Upper lobe of right lung (tissue), 1 donor: Measurements from ENCODE around the gene GATAD2B. TPM values are rescaled to one million over a fixed set of nuclear protein-coding genes. Genes with fewer than 3 reads are reported as not detected.

Source experiments
- ATAC-seq: fragments of 200-7000 bp; cut with Tn5 transposase; one replicate; pipeline ENCODE4 v1.9.1; 2020; ENCODE audit warnings: mild to moderate bottlenecking, moderate library complexity
- DNase-seq: peaks from one replicate; pipeline ENCODE4 v3.0.0-alpha.2; 2020
- H3K27ac ChIP-seq: fragments of 200-600 bp; one replicate; pipeline ENCODE4 v1.8.0; 2022
- H3K27me3 ChIP-seq: fragments of 200-600 bp; one replicate; pipeline ENCODE4 v1.8.0; 2022; ENCODE audit warnings: mild to moderate bottlenecking
- H3K36me3 ChIP-seq: fragments of 200-600 bp; one replicate; pipeline ENCODE4 v1.8.0; 2022
- H3K4me1 ChIP-seq: fragments of 200-600 bp; one replicate; pipeline ENCODE4 v1.8.0; 2022
- H3K4me3 ChIP-seq: fragments of 200-600 bp; one replicate; pipeline ENCODE4 v1.8.0; 2022; ENCODE audit warnings: mild to moderate bottlenecking
- H3K9me3 ChIP-seq: fragments of 200-600 bp; one replicate; pipeline ENCODE4 v1.8.0; 2022
- intact Hi-C: fragments of 100-400 bp; cut with DNase I; formaldehyde crosslinking; loops from one replicate; pipeline ENCODE4 v1.11.0; 2022
- total RNA-seq: library from RNA; stranded (reverse); fragmentation: NEBNext Ultra II Directional; extraction: Animal tissue kit (Norgen Biotek cat#: 25700); gene quantifications from one replicate; pipeline ENCODE4 v1.2.1, GENCODE V29; 2021
- TF ChIP-seq, protein P1 (sequence below): fragments of 200-600 bp; IDR thresholded peaks from one replicate; pipeline ENCODE4 v1.8.0; 2022; ENCODE audit warnings: antibody characterized with exemption
- donor health status: DM: no; HTN: yes; CAD: no; lungs with severe emphysema.

Gene GATAD2B
- total RNA-seq, 1 donor from 2014 or later, result 55.1 TPM

DNA sequence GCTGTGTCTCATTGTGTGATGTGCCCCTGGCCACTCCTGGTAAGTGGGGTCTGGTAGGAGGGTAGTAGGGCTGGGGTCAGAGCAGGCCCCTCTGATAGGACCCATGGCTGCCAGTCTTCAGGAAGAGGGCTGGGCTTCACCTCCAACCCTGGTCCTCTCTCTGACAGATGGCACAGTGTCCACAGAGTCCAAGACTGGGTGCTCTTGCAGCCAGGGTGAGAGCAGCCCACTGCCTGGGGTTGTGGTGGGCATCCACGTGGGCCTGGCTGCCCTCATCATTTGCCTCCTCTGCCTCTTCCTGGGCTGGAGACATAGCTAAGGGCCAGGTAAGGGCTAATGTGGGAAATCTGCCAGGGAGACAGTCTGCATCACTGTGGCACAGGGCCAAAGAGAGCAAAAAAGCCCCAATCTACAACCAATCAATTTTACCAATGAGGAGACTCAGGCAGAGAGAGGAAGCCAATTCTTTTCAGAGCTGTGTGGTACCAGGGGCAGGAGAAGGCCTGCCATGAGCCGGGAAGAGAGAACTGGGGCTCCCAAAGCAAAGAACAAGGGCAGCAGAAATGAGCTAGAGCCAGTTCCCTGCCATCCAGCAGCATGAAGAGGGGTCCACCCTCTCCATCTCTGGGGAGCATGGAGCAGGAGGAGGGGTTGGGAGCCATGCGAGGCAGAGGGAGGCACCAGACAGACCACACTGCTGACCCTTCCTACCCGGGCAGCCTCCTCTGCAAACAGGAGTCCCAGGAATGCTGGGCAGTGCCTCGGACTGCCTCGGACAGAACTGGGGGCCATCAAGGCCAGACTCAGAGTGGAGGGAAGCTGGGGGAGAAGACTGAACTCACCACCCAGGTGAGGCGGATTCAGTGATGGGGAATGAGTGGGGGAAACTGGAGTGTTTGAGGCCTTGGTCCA, 120.7 kb downstream of the GATAD2B start:
- Histone ChIP-seq H3K9me3 (no peaks in the 10 kb centered on the region), H3K4me1 (peaks cover 19% of the 10 kb centered on the region), H3K36me3 (peaks cover 2% of the 10 kb centered on the region), H3K4me3 (no peak overlapping the region), H3K27ac (no peak overlapping the region), H3K27me3 (no peaks in the 10 kb centered on the region)
- TF ChIP-seq, protein P1, sequence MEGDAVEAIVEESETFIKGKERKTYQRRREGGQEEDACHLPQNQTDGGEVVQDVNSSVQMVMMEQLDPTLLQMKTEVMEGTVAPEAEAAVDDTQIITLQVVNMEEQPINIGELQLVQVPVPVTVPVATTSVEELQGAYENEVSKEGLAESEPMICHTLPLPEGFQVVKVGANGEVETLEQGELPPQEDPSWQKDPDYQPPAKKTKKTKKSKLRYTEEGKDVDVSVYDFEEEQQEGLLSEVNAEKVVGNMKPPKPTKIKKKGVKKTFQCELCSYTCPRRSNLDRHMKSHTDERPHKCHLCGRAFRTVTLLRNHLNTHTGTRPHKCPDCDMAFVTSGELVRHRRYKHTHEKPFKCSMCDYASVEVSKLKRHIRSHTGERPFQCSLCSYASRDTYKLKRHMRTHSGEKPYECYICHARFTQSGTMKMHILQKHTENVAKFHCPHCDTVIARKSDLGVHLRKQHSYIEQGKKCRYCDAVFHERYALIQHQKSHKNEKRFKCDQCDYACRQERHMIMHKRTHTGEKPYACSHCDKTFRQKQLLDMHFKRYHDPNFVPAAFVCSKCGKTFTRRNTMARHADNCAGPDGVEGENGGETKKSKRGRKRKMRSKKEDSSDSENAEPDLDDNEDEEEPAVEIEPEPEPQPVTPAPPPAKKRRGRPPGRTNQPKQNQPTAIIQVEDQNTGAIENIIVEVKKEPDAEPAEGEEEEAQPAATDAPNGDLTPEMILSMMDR, result no peak
- DNase-seq (peak; percentile 42), ATAC-seq (no peak)
- intact Hi-C loops, result no loop called here

DNA sequence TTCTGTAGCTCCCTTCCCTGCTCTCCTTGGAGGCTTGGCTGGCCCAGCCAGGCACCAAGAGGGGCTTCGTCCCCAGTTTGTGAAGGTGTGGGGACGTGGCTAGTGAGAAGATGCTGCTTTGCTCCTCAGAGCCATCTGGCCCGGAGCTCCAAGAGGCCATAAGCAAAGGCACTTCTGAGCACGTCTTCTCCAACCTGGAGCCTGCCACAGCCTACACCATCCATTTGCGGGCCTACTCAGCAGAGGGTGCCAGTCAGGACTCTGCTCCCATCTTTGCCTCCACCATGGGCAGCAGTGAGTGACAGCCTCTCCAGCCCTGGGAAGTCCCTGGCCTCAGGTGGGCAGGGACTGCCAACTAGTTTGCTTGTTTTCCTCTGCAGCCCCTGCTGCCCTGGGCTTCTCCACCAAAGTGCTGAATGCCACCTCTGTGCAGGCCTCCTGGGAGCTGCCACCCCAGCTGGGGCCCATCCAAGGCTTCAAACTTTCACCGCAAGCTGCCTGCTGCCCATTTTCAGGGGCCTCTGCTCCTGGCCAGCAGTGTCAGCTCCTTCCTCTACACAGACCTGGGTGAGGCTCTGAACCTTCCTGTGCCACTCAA, 121.6 kb downstream of the GATAD2B start:
- Histone ChIP-seq H3K27ac (no peak overlapping the region), H3K36me3 (no peaks in the 10 kb centered on the region), H3K9me3 (no peaks in the 10 kb centered on the region), H3K27me3 (no peaks in the 10 kb centered on the region), H3K4me3 (no peak overlapping the region), H3K4me1 (peaks cover 19% of the 10 kb centered on the region)
- intact Hi-C loops, result no loop called here
- TF ChIP-seq, protein P1, result no peak
- DNase-seq (peak; percentile 49), ATAC-seq (no peak)

DNA sequence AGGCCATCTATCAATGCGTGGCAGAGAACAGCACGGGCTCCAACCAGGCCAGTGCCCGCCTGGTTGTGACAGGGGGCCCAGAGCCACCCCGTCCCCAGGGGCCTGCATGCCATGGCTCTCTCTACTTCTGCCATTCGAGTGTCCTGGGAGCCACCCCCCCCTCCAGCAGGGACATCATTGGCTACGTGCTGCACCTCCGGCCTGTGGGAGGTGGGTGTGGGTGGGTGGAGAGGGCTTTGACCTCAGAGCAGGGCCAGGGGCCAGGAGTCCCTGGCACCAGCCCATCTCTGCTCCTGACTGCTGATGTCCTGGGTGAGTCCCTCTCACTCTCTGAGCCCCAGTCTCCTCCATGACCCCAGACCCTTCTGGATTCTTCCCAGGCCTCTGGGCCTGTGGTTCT, 122.3 kb downstream of the GATAD2B start:
- peaks cover 14% of the 10 kb centered on the region for H3K4me1 ChIP-seq
- ATAC-seq (no peak), DNase-seq (peak; percentile 59)
- TF ChIP-seq, protein P1, result no peak
- no peaks in the 10 kb centered on the region for H3K9me3 ChIP-seq
- H3K27me3 ChIP-seq, result no peaks in the 10 kb centered on the region
- H3K4me3 ChIP-seq, result no peak overlapping the region
- H3K36me3 ChIP-seq, result no peaks in the 10 kb centered on the region
- no peak overlapping the region for H3K27ac ChIP-seq
- intact Hi-C loops, result no loop called here

DNA sequence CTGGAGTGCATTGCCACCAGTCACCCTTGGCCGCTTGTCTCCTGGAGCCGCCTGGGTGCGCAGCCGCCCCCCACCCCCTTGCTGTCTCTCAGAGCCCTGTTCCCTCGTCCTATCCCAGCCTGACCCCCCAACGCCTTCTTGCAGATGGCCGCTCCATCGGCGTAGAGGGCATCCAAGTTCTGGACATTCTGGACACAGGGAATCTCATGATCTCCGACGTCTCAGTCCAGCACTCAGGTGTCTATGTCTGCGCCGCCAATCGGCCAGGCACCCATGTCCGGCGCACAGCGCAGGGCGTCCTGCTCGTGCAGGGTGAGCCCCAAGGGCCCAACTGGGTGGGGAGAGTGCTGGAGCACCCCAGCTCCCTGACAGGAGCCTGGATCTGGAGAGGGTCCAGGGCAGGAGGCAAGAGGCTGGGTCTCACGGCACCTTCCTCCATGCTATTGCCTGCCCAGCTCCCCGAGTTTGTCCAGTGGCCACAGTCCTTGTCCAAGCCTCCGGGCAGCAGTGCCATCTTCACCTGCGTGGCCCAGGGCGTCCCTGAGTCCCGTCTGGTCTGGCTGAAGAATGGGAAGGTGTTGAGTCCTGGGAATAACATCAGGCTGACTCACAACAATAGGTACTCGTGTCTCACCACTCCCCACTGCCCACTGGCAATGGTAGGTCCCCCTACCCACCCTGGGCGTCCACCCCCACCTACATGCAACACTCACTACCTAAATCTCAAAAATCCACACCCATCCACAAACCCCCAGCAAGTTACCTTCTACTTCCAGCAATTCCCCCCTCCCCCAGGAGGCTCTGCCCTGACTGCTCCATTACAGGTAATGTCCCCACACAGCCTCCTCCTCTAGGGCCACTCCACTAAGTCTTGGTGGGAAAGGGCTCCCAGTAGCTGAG, 123.0 kb downstream of the GATAD2B start:
- Histone ChIP-seq H3K27me3 (no peaks in the 10 kb centered on the region), H3K36me3 (no peaks in the 10 kb centered on the region), H3K4me3 (no peak overlapping the region), H3K9me3 (no peaks in the 10 kb centered on the region), H3K27ac (no peak overlapping the region), H3K4me1 (peaks cover 8% of the 10 kb centered on the region)
- ATAC-seq (no peak), DNase-seq (peak; percentile 62)
- intact Hi-C loops, result loop anchor here (5.0 kb wide), 1 partner anchor 187 kb away; the partner anchor contains the start of gene RAB13
- TF ChIP-seq, protein P1, result no peak

DNA sequence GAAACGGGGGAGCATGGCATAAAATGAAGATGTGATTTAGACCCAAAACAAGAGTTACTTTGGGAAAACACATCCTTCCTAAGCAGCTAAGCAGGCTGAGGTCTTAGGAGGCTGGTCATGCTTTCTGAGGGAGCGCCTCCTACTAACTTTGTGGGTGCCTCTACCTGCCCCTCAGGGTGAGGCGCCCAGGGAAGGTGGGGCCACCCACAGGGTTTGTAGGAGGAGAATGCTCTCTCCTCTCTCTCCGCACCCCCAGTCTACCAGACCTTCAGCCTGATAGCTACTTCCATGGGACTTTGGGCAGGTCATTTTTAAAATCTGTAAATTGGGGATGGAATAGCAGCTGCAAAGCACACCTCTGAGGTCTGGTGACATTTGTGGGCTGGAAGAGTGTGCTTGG, 123.8 kb downstream of the GATAD2B start:
- Histone ChIP-seq H3K27ac (no peak overlapping the region), H3K4me3 (no peak overlapping the region), H3K27me3 (no peaks in the 10 kb centered on the region), H3K36me3 (no peaks in the 10 kb centered on the region), H3K4me1 (peaks cover 8% of the 10 kb centered on the region), H3K9me3 (no peaks in the 10 kb centered on the region)
- intact Hi-C loops, result loop anchor here (5.0 kb wide), 1 partner anchor 188 kb away; the partner anchor contains the start of gene RAB13
- TF ChIP-seq, protein P1, result no peak
- DNase-seq (peak; percentile 19), ATAC-seq (no peak)
